IgD-negative memory B cell (primary cell): ENCODE results near the gene CCDC175. TPM values are rescaled to one million over a fixed set of nuclear protein-coding genes. Genes with fewer than 3 reads are reported as not detected.

Experiments
- H3K27ac Mint-ChIP-seq, 3 donors: one replicate each; pipeline ENCODE4 v1.8.0; 2020 to 2022; ENCODE audit warnings: mild to moderate bottlenecking in 3 of 3, mixed read lengths in 3 of 3, moderate library complexity in 1 of 3
- H3K27me3 Mint-ChIP-seq: one replicate; pipeline ENCODE4 v1.8.0; 2021; ENCODE audit warnings: mixed read lengths
- H3K36me3 Mint-ChIP-seq: one replicate; pipeline ENCODE4 v1.8.0; 2020; ENCODE audit warnings: mild to moderate bottlenecking, mixed read lengths
- H3K4me1 Mint-ChIP-seq, 3 donors: one replicate each; pipeline ENCODE4 v1.8.0; 2020 to 2022; ENCODE audit warnings: mixed read lengths in 3 of 3, mild to moderate bottlenecking in 1 of 3
- H3K4me3 Mint-ChIP-seq, 4 donors: one replicate each; pipeline ENCODE4 v1.8.0; 2020 to 2022; ENCODE audit warnings: mild to moderate bottlenecking in 4 of 4, mixed read lengths in 4 of 4, moderate library complexity in 3 of 4
- H3K9me3 Mint-ChIP-seq, 3 donors: one replicate each; pipeline ENCODE4 v1.8.0; 2020 to 2021; ENCODE audit warnings: mixed read lengths in 3 of 3, mild to moderate bottlenecking in 1 of 3
- polyA plus RNA-seq: library from polyadenylated mRNA; unstranded; fragments of 300-500 nt; fragmentation: Illumina TruSeq; gene quantifications from one replicate; pipeline ENCODE4 v1.2.3, GENCODE V29; 2021

The CCDC175 gene
- polyA plus RNA-seq, 1 donor from 2014 or later = not detected

- Mint-ChIP-seq H3K27ac (no peak overlapping the region), H3K27me3 (peaks cover 5% of the 10 kb centered on the region), H3K4me1 (no peaks in the 10 kb centered on the region), H3K4me3 (no peak overlapping the region), H3K9me3 (peaks cover 0 to 3% (median 0%) of the 10 kb centered on the region in 3 donors), H3K36me3 (peaks cover 2% of the 10 kb centered on the region)
Observed at GRCh38 chr14:59510966-59511365, 65.6 kb downstream of the CCDC175 start.

- H3K9me3 Mint-ChIP-seq = peaks cover 0 to 3% (median 0%) of the 10 kb centered on the region in 3 donors
- peaks cover 5% of the 10 kb centered on the region for H3K27me3 Mint-ChIP-seq
- peaks cover 2% of the 10 kb centered on the region for H3K36me3 Mint-ChIP-seq
- no peaks in the 10 kb centered on the region for H3K4me1 Mint-ChIP-seq
- no peak overlapping the region for H3K4me3 Mint-ChIP-seq
- H3K27ac Mint-ChIP-seq = no peak overlapping the region
Observed at GRCh38 chr14:59510001-59510400, 66.6 kb downstream of the CCDC175 start.

GRCh38 chr14:59509101-59509500, 67.5 kb downstream of the CCDC175 start:
- no peak overlapping the region for H3K27ac Mint-ChIP-seq
- H3K27me3 Mint-ChIP-seq = peaks cover 3% of the 10 kb centered on the region
- H3K4me1 Mint-ChIP-seq = no peaks in the 10 kb centered on the region
- peaks cover 0 to 2% (median 0%) of the 10 kb centered on the region in 3 donors for H3K9me3 Mint-ChIP-seq
- no peak overlapping the region for H3K4me3 Mint-ChIP-seq
- peaks cover 2% of the 10 kb centered on the region for H3K36me3 Mint-ChIP-seq

GRCh38 chr14:59507752-59508103, 68.9 kb downstream of the CCDC175 start:
- no peak overlapping the region for H3K27ac Mint-ChIP-seq
- H3K36me3 Mint-ChIP-seq = peaks cover 2% of the 10 kb centered on the region
- no peak overlapping the region for H3K4me3 Mint-ChIP-seq
- H3K9me3 Mint-ChIP-seq = peaks cover 0 to 2% (median 0%) of the 10 kb centered on the region in 3 donors
- H3K27me3 Mint-ChIP-seq = no peaks in the 10 kb centered on the region
- no peaks in the 10 kb centered on the region for H3K4me1 Mint-ChIP-seq

GRCh38 chr14:59507063-59507751, 69.4 kb downstream of the CCDC175 start:
- Mint-ChIP-seq H3K27me3 (no peaks in the 10 kb centered on the region), H3K36me3 (peaks cover 2% of the 10 kb centered on the region), H3K4me1 (no peaks in the 10 kb centered on the region), H3K27ac (no peak overlapping the region), H3K4me3 (no peak overlapping the region), H3K9me3 (peaks cover 0 to 2% (median 0%) of the 10 kb centered on the region in 3 donors)

GRCh38 chr14:59503256-59503655, 73.4 kb downstream of the CCDC175 start:
- peaks cover 6% of the 10 kb centered on the region for H3K36me3 Mint-ChIP-seq
- H3K4me3 Mint-ChIP-seq = no peak overlapping the region
- peaks cover 0 to 2% (median 0%) of the 10 kb centered on the region in 3 donors for H3K9me3 Mint-ChIP-seq
- H3K27me3 Mint-ChIP-seq = no peaks in the 10 kb centered on the region
- no peaks in the 10 kb centered on the region for H3K4me1 Mint-ChIP-seq
- no peak overlapping the region for H3K27ac Mint-ChIP-seq

- Mint-ChIP-seq H3K9me3 (no peaks in the 10 kb centered on the region), H3K27ac (no peak overlapping the region), H3K4me1 (peaks cover 0 to 3% (median 0%) of the 10 kb centered on the region in 3 donors), H3K27me3 (no peaks in the 10 kb centered on the region), H3K4me3 (no peak overlapping the region), H3K36me3 (peaks cover 4% of the 10 kb centered on the region)
Observed at GRCh38 chr14:59500732-59501131, 75.9 kb downstream of the CCDC175 start.

- no peak overlapping the region for H3K4me3 Mint-ChIP-seq
Observed at GRCh38 chr14:59492384-59492783, 84.2 kb downstream of the CCDC175 start.

GRCh38 chr14:59490756-59491155, 85.9 kb downstream of the CCDC175 start:
- peaks cover 13 to 18% (median 14%) of the 10 kb centered on the region in 3 donors for H3K4me1 Mint-ChIP-seq
- H3K4me3 Mint-ChIP-seq = no peak overlapping the region
- H3K27ac Mint-ChIP-seq = no peak overlapping the region
- H3K9me3 Mint-ChIP-seq = no peaks in the 10 kb centered on the region
- peaks cover 22% of the 10 kb centered on the region for H3K36me3 Mint-ChIP-seq
- no peaks in the 10 kb centered on the region for H3K27me3 Mint-ChIP-seq

More at GRCh38 chr14:59492384-59492783, 84.2 kb downstream of the CCDC175 start:
- H3K27me3 Mint-ChIP-seq = no peaks in the 10 kb centered on the region
- H3K27ac Mint-ChIP-seq = no peak overlapping the region
- peaks cover 12 to 18% (median 14%) of the 10 kb centered on the region in 3 donors for H3K4me1 Mint-ChIP-seq
- no peaks in the 10 kb centered on the region for H3K9me3 Mint-ChIP-seq
- peaks cover 22% of the 10 kb centered on the region for H3K36me3 Mint-ChIP-seq

GRCh38 chr14:59484639-59485175, 91.9 kb downstream of the CCDC175 start:
- Mint-ChIP-seq H3K36me3 (peaks cover 10% of the 10 kb centered on the region), H3K27me3 (no peaks in the 10 kb centered on the region), H3K4me1 (peaks cover 38 to 53% (median 50%) of the 10 kb centered on the region in 3 donors), H3K27ac (peak overlapping the region; percentile 89 to 96 (median 92)), H3K9me3 (no peaks in the 10 kb centered on the region), H3K4me3 (peak overlapping the region; percentile 97 to 99 (median 98))

GRCh38 chr14:59483819-59484638, 92.6 kb downstream of the CCDC175 start, which contains the start of the genes JKAMP and L3HYPDH:
JKAMP (plus strand) TSS chr14:59484517; CDS start chr14:59484590, 73 bp downstream.
L3HYPDH (minus strand) TSS chr14:59484408; CDS start chr14:59484316, 92 bp downstream.
- H3K27me3 Mint-ChIP-seq = no peaks in the 10 kb centered on the region
- H3K9me3 Mint-ChIP-seq = no peaks in the 10 kb centered on the region
- peak within 1 kb of the TSS; percentile 97 to 99 (median 98) for H3K4me3 Mint-ChIP-seq
- peaks cover 38 to 50% (median 45%) of the 10 kb centered on the region in 3 donors for H3K4me1 Mint-ChIP-seq
- peak within 1 kb of the TSS; percentile 89 to 96 (median 92) for H3K27ac Mint-ChIP-seq
- peaks cover 5% of the 10 kb centered on the region for H3K36me3 Mint-ChIP-seq

GRCh38 chr14:59483363-59483762, 93.2 kb downstream of the CCDC175 start:
- peak overlapping the region; percentile 10 to 96 (median 89) for H3K27ac Mint-ChIP-seq
- peak overlapping the region; percentile 97 to 99 (median 98) for H3K4me3 Mint-ChIP-seq
- H3K4me1 Mint-ChIP-seq = peaks cover 36 to 45% (median 43%) of the 10 kb centered on the region in 3 donors
- no peaks in the 10 kb centered on the region for H3K36me3 Mint-ChIP-seq
- H3K27me3 Mint-ChIP-seq = no peaks in the 10 kb centered on the region
- no peaks in the 10 kb centered on the region for H3K9me3 Mint-ChIP-seq

GRCh38 chr14:59482541-59483331, 93.9 kb downstream of the CCDC175 start:
- H3K36me3 Mint-ChIP-seq = no peaks in the 10 kb centered on the region
- H3K4me3 Mint-ChIP-seq = peak overlapping the region; percentile 97 to 99 (median 98)
- H3K27me3 Mint-ChIP-seq = no peaks in the 10 kb centered on the region
- H3K27ac Mint-ChIP-seq = peak overlapping the region; percentile 10 to 96 (median 89)
- no peaks in the 10 kb centered on the region for H3K9me3 Mint-ChIP-seq
- peaks cover 34 to 41% (median 40%) of the 10 kb centered on the region in 3 donors for H3K4me1 Mint-ChIP-seq

- Mint-ChIP-seq H3K9me3 (no peaks in the 10 kb centered on the region), H3K4me1 (peaks cover 34 to 40% (median 38%) of the 10 kb centered on the region in 3 donors), H3K27ac (no peak overlapping the region), H3K36me3 (peaks cover under 1% of the 10 kb centered on the region), H3K27me3 (no peaks in the 10 kb centered on the region), H3K4me3 (peak overlapping the region; percentile 43 to 99 (median 98))
Observed at GRCh38 chr14:59481871-59482540, 94.6 kb downstream of the CCDC175 start.
